GM21529 (cell line): ENCODE data around the gene PIGC.

ENCODE experiments used
- ATAC-seq: cut with Tn5 transposase; IDR thresholded peaks from one replicate; pipeline ENCODE4 v1.9.1; 2021; ENCODE audit not compliant: unreplicated experiment

The PIGC gene

GRCh38 chr1:172443666-172444453 lies at the start of gene PIGC:
Gene PIGC, minus strand, starts transcription at chr1:172444069. Its CDS starts 1,447 bp downstream, at chr1:172442622.
- ATAC-seq, result peak; percentile 99

- ATAC-seq, result no peak
These were observed 48.6 kb upstream of the PIGC start for GRCh38 chr1:172492421-172492820.

- no peak for ATAC-seq
These were observed 46.0 kb upstream of the PIGC start for GRCh38 chr1:172489847-172490246.

GRCh38 chr1:172488393-172488792 lies 44.5 kb upstream of the PIGC start:
- ATAC-seq, result no peak

GRCh38 chr1:172487550-172487949 lies 43.7 kb upstream of the PIGC start:
- ATAC-seq, result no peak

- ATAC-seq, result no peak
These were observed 43.1 kb upstream of the PIGC start for GRCh38 chr1:172486805-172487454.

- no peak for ATAC-seq
These were observed 41.8 kb upstream of the PIGC start for GRCh38 chr1:172485626-172486025.

GRCh38 chr1:172484252-172484651 lies 40.4 kb upstream of the PIGC start:
- ATAC-seq, result no peak

- ATAC-seq, result no peak
These were observed 39.6 kb upstream of the PIGC start for GRCh38 chr1:172483448-172483847.

- no peak for ATAC-seq
These were observed 38.2 kb upstream of the PIGC start for GRCh38 chr1:172482044-172482443.

GRCh38 chr1:172480431-172480830 lies 36.6 kb upstream of the PIGC start:
- no peak for ATAC-seq

- ATAC-seq, result no peak
These were observed 34.6 kb upstream of the PIGC start for GRCh38 chr1:172478485-172478884.

GRCh38 chr1:172477741-172478140 lies 33.9 kb upstream of the PIGC start:
- ATAC-seq, result no peak

GRCh38 chr1:172477216-172477615 lies 33.3 kb upstream of the PIGC start:
- no peak for ATAC-seq

- ATAC-seq, result no peak
These were observed 32.4 kb upstream of the PIGC start for GRCh38 chr1:172476218-172476811.

GRCh38 chr1:172473842-172474241 lies 30.0 kb upstream of the PIGC start:
- no peak for ATAC-seq

- ATAC-seq, result no peak
These were observed 29.4 kb upstream of the PIGC start for GRCh38 chr1:172473302-172473701.

GRCh38 chr1:172472495-172472894 lies 28.6 kb upstream of the PIGC start:
- ATAC-seq, result no peak

GRCh38 chr1:172471666-172472065 lies 27.8 kb upstream of the PIGC start:
- no peak for ATAC-seq

GRCh38 chr1:172470149-172470548 lies 26.3 kb upstream of the PIGC start:
- ATAC-seq, result no peak

GRCh38 chr1:172469717-172470116 lies 25.8 kb upstream of the PIGC start:
- ATAC-seq, result no peak

GRCh38 chr1:172468296-172468695 lies 24.4 kb upstream of the PIGC start:
- ATAC-seq, result no peak
